Liver (tissue), 3 donors: Measurements from ENCODE around the gene ANKRD31.

ENCODE experiments used
- EGR1 ChIP-seq, 2 donors: IDR thresholded peaks; 2 replicates each; pipeline ENCODE4 v1.6.1; 2016 to 2018; ENCODE audit warnings: antibody characterized with exemption in 2 of 2, low read depth in 2 of 2
- GABPA ChIP-seq, 2 donors: IDR thresholded peaks in 1 of 2; conservative IDR thresholded peaks in 1 of 2; 2 replicates each; pipeline ENCODE4 v1.6.1; 2016; ENCODE audit warnings: antibody characterized with exemption in 2 of 2, mild to moderate bottlenecking in 1 of 2, moderate library complexity in 1 of 2
- JUND ChIP-seq, 2 donors: IDR thresholded peaks; 2 replicates each; pipeline ENCODE4 v1.6.1; 2016; ENCODE audit warnings: antibody characterized with exemption in 2 of 2
- NR2F2 ChIP-seq: IDR thresholded peaks from 2 replicates; pipeline ENCODE4 v1.6.1; 2016; ENCODE audit warnings: antibody characterized with exemption
- RAD21 ChIP-seq, 2 donors: IDR thresholded peaks; 2 replicates each; pipeline ENCODE4 v1.6.1; 2016; ENCODE audit warnings: antibody characterized with exemption in 2 of 2, mild to moderate bottlenecking in 2 of 2
- RXRA ChIP-seq, 2 donors: IDR thresholded peaks; 2 replicates each; pipeline ENCODE4 v1.6.1; 2017 to 2018; ENCODE audit warnings: antibody characterized with exemption in 2 of 2, mild to moderate bottlenecking in 1 of 2
- SP1 ChIP-seq: IDR thresholded peaks from 2 replicates; pipeline ENCODE4 v1.6.1; 2018; ENCODE audit warnings: antibody characterized with exemption, mild to moderate bottlenecking
- TAF1 ChIP-seq: conservative IDR thresholded peaks from 2 replicates; pipeline ENCODE4 v1.6.1; 2016; ENCODE audit warnings: antibody characterized with exemption, mild to moderate bottlenecking
- YY1 ChIP-seq: IDR thresholded peaks from 2 replicates; pipeline ENCODE4 v1.6.1; 2016; ENCODE audit warnings: antibody characterized with exemption, mild to moderate bottlenecking
- TF ChIP-seq, protein P1 (sequence below): IDR thresholded peaks from 2 replicates; pipeline ENCODE4 v1.6.1; 2016; ENCODE audit warnings: antibody characterized with exemption
- TF ChIP-seq, protein P2 (sequence below): fragments of 150-350 bp; IDR thresholded peaks from 2 replicates; pipeline ENCODE4 v1.5.1; 2017; ENCODE audit warnings: improper control_type of control experiment, low read depth, low read length; ENCODE audit not compliant: missing input control
- TF ChIP-seq, protein P3 (sequence below): IDR thresholded peaks from 2 replicates; pipeline ENCODE4 v1.6.1; 2016; ENCODE audit warnings: antibody characterized with exemption, mild to moderate bottlenecking
- TF ChIP-seq, protein P4 (sequence below): IDR thresholded peaks from 2 replicates; pipeline ENCODE4 v1.6.1; 2016; ENCODE audit warnings: antibody characterized with exemption
- TF ChIP-seq, protein P5 (sequence below): IDR thresholded peaks from 2 replicates; pipeline ENCODE4 v1.6.1; 2016; ENCODE audit warnings: antibody characterized with exemption
- donor health status: healthy.
- donor health status: healthy.

DNA sequence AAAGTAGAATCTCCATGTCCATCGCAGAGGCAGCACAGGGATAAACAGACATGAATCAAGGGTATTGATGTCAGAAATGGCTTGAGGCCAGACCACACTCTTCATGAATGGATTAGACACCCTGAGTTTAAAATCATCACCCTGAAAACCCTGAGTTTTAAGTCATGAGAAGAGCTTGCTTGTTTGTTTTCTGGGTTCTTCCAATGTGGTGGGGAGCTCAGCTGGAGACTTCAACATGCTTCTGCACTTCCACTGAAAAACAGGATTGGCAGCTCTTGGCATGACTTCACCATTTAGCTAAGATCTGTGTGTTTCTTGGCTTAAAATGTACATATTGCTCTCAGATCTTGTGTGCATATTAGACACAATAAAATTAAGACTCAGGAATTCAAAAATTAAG, 194.2 kb downstream of the ANKRD31 start:
- TF ChIP-seq, protein P1, sequence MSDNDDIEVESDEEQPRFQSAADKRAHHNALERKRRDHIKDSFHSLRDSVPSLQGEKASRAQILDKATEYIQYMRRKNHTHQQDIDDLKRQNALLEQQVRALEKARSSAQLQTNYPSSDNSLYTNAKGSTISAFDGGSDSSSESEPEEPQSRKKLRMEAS: no peak
- TF ChIP-seq, protein P2, sequence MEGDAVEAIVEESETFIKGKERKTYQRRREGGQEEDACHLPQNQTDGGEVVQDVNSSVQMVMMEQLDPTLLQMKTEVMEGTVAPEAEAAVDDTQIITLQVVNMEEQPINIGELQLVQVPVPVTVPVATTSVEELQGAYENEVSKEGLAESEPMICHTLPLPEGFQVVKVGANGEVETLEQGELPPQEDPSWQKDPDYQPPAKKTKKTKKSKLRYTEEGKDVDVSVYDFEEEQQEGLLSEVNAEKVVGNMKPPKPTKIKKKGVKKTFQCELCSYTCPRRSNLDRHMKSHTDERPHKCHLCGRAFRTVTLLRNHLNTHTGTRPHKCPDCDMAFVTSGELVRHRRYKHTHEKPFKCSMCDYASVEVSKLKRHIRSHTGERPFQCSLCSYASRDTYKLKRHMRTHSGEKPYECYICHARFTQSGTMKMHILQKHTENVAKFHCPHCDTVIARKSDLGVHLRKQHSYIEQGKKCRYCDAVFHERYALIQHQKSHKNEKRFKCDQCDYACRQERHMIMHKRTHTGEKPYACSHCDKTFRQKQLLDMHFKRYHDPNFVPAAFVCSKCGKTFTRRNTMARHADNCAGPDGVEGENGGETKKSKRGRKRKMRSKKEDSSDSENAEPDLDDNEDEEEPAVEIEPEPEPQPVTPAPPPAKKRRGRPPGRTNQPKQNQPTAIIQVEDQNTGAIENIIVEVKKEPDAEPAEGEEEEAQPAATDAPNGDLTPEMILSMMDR: no peak
- TF ChIP-seq, protein P3, sequence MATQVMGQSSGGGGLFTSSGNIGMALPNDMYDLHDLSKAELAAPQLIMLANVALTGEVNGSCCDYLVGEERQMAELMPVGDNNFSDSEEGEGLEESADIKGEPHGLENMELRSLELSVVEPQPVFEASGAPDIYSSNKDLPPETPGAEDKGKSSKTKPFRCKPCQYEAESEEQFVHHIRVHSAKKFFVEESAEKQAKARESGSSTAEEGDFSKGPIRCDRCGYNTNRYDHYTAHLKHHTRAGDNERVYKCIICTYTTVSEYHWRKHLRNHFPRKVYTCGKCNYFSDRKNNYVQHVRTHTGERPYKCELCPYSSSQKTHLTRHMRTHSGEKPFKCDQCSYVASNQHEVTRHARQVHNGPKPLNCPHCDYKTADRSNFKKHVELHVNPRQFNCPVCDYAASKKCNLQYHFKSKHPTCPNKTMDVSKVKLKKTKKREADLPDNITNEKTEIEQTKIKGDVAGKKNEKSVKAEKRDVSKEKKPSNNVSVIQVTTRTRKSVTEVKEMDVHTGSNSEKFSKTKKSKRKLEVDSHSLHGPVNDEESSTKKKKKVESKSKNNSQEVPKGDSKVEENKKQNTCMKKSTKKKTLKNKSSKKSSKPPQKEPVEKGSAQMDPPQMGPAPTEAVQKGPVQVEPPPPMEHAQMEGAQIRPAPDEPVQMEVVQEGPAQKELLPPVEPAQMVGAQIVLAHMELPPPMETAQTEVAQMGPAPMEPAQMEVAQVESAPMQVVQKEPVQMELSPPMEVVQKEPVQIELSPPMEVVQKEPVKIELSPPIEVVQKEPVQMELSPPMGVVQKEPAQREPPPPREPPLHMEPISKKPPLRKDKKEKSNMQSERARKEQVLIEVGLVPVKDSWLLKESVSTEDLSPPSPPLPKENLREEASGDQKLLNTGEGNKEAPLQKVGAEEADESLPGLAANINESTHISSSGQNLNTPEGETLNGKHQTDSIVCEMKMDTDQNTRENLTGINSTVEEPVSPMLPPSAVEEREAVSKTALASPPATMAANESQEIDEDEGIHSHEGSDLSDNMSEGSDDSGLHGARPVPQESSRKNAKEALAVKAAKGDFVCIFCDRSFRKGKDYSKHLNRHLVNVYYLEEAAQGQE: no peak
- TF ChIP-seq, protein P4, sequence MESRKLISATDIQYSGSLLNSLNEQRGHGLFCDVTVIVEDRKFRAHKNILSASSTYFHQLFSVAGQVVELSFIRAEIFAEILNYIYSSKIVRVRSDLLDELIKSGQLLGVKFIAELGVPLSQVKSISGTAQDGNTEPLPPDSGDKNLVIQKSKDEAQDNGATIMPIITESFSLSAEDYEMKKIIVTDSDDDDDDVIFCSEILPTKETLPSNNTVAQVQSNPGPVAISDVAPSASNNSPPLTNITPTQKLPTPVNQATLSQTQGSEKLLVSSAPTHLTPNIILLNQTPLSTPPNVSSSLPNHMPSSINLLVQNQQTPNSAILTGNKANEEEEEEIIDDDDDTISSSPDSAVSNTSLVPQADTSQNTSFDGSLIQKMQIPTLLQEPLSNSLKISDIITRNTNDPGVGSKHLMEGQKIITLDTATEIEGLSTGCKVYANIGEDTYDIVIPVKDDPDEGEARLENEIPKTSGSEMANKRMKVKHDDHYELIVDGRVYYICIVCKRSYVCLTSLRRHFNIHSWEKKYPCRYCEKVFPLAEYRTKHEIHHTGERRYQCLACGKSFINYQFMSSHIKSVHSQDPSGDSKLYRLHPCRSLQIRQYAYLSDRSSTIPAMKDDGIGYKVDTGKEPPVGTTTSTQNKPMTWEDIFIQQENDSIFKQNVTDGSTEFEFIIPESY: no peak
- TF ChIP-seq SP1 (no peak), TAF1 (no peak), JUND (IDR thresholded peaks at IDR 0.05) (no peak), RAD21 (IDR thresholded peaks at IDR 0.05) (no peak), NR2F2 (no peak), GABPA (IDR thresholded peaks at IDR 0.05 in 1 of 2, conservative IDR thresholded peaks at IDR 0.05 in 1 of 2) (no peak), EGR1 (IDR thresholded peaks at IDR 0.05; ENCODE audit: low read depth in 2 of 2) (no peak), RXRA (IDR thresholded peaks at IDR 0.05) (no peak), YY1 (no peak)
- TF ChIP-seq, protein P5, sequence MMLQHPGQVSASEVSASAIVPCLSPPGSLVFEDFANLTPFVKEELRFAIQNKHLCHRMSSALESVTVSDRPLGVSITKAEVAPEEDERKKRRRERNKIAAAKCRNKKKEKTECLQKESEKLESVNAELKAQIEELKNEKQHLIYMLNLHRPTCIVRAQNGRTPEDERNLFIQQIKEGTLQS: no peak
